ENCODE results near the gene FLRT2. TPM values are rescaled to one million over a fixed set of nuclear protein-coding genes. Genes with fewer than 3 reads are reported as not detected.

Gene FLRT2, protein sequence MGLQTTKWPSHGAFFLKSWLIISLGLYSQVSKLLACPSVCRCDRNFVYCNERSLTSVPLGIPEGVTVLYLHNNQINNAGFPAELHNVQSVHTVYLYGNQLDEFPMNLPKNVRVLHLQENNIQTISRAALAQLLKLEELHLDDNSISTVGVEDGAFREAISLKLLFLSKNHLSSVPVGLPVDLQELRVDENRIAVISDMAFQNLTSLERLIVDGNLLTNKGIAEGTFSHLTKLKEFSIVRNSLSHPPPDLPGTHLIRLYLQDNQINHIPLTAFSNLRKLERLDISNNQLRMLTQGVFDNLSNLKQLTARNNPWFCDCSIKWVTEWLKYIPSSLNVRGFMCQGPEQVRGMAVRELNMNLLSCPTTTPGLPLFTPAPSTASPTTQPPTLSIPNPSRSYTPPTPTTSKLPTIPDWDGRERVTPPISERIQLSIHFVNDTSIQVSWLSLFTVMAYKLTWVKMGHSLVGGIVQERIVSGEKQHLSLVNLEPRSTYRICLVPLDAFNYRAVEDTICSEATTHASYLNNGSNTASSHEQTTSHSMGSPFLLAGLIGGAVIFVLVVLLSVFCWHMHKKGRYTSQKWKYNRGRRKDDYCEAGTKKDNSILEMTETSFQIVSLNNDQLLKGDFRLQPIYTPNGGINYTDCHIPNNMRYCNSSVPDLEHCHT
- total RNA-seq: 4.7 and 21.3 TPM in 2 replicates

DNA sequence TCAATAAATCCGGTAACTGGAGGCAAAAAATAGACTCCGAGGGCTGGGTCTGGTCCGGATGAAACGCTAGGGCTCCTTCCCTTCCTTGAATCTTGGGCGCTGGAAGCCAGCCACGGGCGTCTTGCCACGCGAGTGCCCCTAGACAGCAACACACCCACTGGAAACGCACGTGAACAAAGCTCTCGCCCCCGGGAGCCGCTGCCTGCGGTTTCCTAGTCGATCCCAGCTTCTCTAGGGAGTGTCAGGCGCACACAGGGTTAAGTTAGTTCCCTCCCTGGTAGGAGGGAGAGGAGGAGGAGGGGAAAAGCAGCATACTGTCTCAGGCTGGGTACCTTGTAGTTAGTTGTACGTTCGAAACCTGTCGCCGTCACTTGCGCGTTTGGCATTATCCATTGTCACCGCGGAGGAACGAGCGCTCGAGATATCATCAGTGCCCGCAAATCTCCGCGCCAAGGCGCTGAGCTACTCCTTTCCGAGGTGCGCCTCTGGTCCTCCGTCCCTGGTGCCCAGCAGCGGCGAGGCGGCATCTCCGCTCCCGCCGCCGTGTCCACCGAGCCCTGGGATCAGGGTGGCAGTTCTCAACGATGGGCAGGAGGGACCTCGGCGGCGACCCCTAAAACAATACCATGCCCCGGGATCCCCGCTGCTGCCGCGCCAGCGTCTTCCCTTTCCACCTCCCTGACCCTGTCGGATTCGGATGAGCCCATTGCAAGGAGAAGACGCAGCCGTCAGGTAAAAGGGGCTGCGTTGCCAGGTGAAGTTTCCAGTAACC is at the start of gene FLRT2:
Gene FLRT2 (plus strand): TSS at position 342 of the 772 bp plus-strand sequence. CDS start 91,371 bp downstream, outside the sequence.

